MM.1S (cell line): ENCODE measurements around the gene MAGI1.

ENCODE experiments used
- DNase-seq: peaks from one replicate; pipeline ENCODE4 v3.0.0-alpha.2; 2015
- H2AFZ ChIP-seq: fragments of 300-600 bp; sonication (generic); 2 replicates; pipeline ENCODE4 v1.6.0; 2016; ENCODE audit warnings: antibody characterized with exemption, low read length
- H3F3A ChIP-seq: fragments of 300-600 bp; sonication (generic); 2 replicates; pipeline ENCODE4 v1.6.1; 2016; ENCODE audit warnings: mild to moderate bottlenecking, antibody characterized with exemption, low read length, moderate library complexity, mixed read lengths; ENCODE audit not compliant: insufficient read depth
- H3K27ac ChIP-seq: fragments of 300-600 bp; sonication (generic); 2 replicates; pipeline ENCODE4 v1.5.1; 2016; ENCODE audit warnings: mild to moderate bottlenecking, low read length
- H3K27me3 ChIP-seq: fragments of 300-600 bp; sonication (generic); replicated peaks from 2 replicates; pipeline ENCODE4 v1.6.0; 2016; ENCODE audit warnings: low read length; ENCODE audit not compliant: insufficient read depth
- H3K36me3 ChIP-seq: fragments of 300-600 bp; sonication (generic); replicated peaks from 2 replicates; pipeline ENCODE4 v1.6.1; 2016; ENCODE audit warnings: mild to moderate bottlenecking, low read length, mixed read lengths; ENCODE audit not compliant: insufficient read depth
- H3K4me1 ChIP-seq: fragments of 300-600 bp; sonication (generic); 2 replicates; pipeline ENCODE4 v1.6.1; 2016; ENCODE audit warnings: low read length, mixed read lengths
- H3K4me2 ChIP-seq: fragments of 300-600 bp; sonication (generic); 2 replicates; pipeline ENCODE4 v1.6.0; 2016; ENCODE audit warnings: low read depth, low read length
- H3K4me3 ChIP-seq: fragments of 300-600 bp; sonication (generic); 2 replicates; pipeline ENCODE4 v1.5.1; 2016; ENCODE audit warnings: low read length, mixed read lengths
- H3K79me2 ChIP-seq: fragments of 300-600 bp; sonication (generic); 2 replicates; pipeline ENCODE4 v1.6.1; 2016; ENCODE audit warnings: mixed run types, low read length, mixed read lengths
- H3K9ac ChIP-seq: fragments of 300-600 bp; sonication (generic); 2 replicates; pipeline ENCODE4 v1.6.1; 2016; ENCODE audit warnings: low read length, mixed read lengths
- H3K9me2 ChIP-seq: fragments of 300-600 bp; sonication (generic); replicated peaks from 2 replicates; pipeline ENCODE4 v1.6.1; 2016; ENCODE audit warnings: mild to moderate bottlenecking, low read length, mixed read lengths; ENCODE audit not compliant: insufficient read depth
- H3K9me3 ChIP-seq: fragments of 300-600 bp; sonication (generic); replicated peaks from 2 replicates; pipeline ENCODE4 v1.6.1; 2016; ENCODE audit warnings: mild to moderate bottlenecking, low read length, mixed read lengths; ENCODE audit not compliant: insufficient read depth
- H4K20me1 ChIP-seq: fragments of 300-600 bp; sonication (generic); 2 replicates; pipeline ENCODE4 v1.6.1; 2016; ENCODE audit warnings: mild to moderate bottlenecking, low read length, moderate library complexity, mixed read lengths; ENCODE audit not compliant: insufficient read depth
- CTCF ChIP-seq: fragments of 300-600 bp; sonication (generic); IDR thresholded peaks from 2 replicates; pipeline ENCODE4 v1.5.1; 2016; ENCODE audit warnings: antibody characterized with exemption, low read length, mixed read lengths
- EZH2 ChIP-seq: fragments of 300-600 bp; sonication (generic); optimal IDR thresholded peaks from 2 replicates; pipeline ENCODE3; 2017; ENCODE audit warnings: low read depth, mild to moderate bottlenecking, antibody characterized with exemption, low read length, mixed read lengths
- EZH2phosphoT487 ChIP-seq: fragments of 300-600 bp; sonication (generic); IDR thresholded peaks from 2 replicates; pipeline ENCODE4 v1.6.1; 2018; ENCODE audit warnings: antibody characterized with exemption, low read length

MAGI1 gene

GRCh38 chr3:65809641-65810150 lies 229.0 kb downstream of the MAGI1 start:
- Histone ChIP-seq H3K79me2 (no peaks in the 10 kb centered on the region), H3K4me2 (no peak overlapping the region), H3K9me3 (no peaks in the 10 kb centered on the region), H3K4me1 (no peaks in the 10 kb centered on the region), H3K27me3 (no peaks in the 10 kb centered on the region), H3K9me2 (no peaks in the 10 kb centered on the region), H3F3A (no peaks in the 10 kb centered on the region), H3K9ac (no peak overlapping the region), H3K36me3 (no peaks in the 10 kb centered on the region), H3K27ac (no peak overlapping the region), H4K20me1 (no peaks in the 10 kb centered on the region), H3K4me3 (no peak overlapping the region), H2AFZ (no peak overlapping the region)
- TF ChIP-seq EZH2: no peak
- TF ChIP-seq EZH2phosphoT487: no peak
- TF ChIP-seq CTCF: no peak
- no peak for DNase-seq

- Histone ChIP-seq H2AFZ (no peak overlapping the region), H3K9me2 (no peaks in the 10 kb centered on the region), H3K36me3 (no peaks in the 10 kb centered on the region), H3K9me3 (no peaks in the 10 kb centered on the region), H4K20me1 (no peaks in the 10 kb centered on the region), H3K27ac (no peak overlapping the region), H3F3A (no peaks in the 10 kb centered on the region), H3K79me2 (no peaks in the 10 kb centered on the region), H3K4me3 (no peak overlapping the region), H3K4me2 (no peak overlapping the region), H3K4me1 (no peaks in the 10 kb centered on the region), H3K27me3 (no peaks in the 10 kb centered on the region), H3K9ac (no peak overlapping the region)
- DNase-seq: no peak
- no peak for TF ChIP-seq EZH2phosphoT487
- no peak for TF ChIP-seq CTCF
- no peak for TF ChIP-seq EZH2
Observed at GRCh38 chr3:65808824-65809223, 229.9 kb downstream of the MAGI1 start.

GRCh38 chr3:65808407-65808806 lies 230.3 kb downstream of the MAGI1 start:
- Histone ChIP-seq H3K27me3 (no peaks in the 10 kb centered on the region), H3K36me3 (no peaks in the 10 kb centered on the region), H2AFZ (no peak overlapping the region), H3K9me2 (no peaks in the 10 kb centered on the region), H3K4me1 (no peaks in the 10 kb centered on the region), H3K27ac (no peak overlapping the region), H3K79me2 (no peaks in the 10 kb centered on the region), H3K4me2 (no peak overlapping the region), H3K9ac (no peak overlapping the region), H4K20me1 (no peaks in the 10 kb centered on the region), H3F3A (no peaks in the 10 kb centered on the region), H3K4me3 (no peak overlapping the region), H3K9me3 (no peaks in the 10 kb centered on the region)
- no peak for TF ChIP-seq EZH2
- no peak for TF ChIP-seq EZH2phosphoT487
- no peak for TF ChIP-seq CTCF
- no peak for DNase-seq

DNA sequence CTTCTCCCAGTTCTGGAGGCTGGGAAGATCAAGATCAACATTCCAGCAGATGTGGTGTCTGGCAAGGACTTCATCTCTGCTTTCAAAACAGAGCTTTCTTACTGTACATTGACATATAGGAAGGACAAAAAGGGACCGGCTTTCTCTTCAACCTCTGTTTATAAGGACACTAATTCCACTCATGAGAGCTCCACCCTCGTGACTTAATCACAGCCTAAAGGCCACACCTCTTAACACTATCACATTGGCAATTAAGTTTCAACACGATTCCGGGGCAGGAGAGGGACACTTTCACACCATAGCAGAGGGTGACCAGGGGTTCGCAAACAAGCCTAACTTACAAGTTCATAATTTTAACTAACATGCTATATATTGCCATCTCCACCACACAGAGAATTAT lies 231.5 kb downstream of the MAGI1 start:
- Histone ChIP-seq H3K9me3 (no peaks in the 10 kb centered on the region), H3K4me2 (no peak overlapping the region), H3K4me3 (no peak overlapping the region), H3K79me2 (no peaks in the 10 kb centered on the region), H3K9ac (no peak overlapping the region), H3F3A (no peaks in the 10 kb centered on the region), H4K20me1 (no peaks in the 10 kb centered on the region), H2AFZ (no peak overlapping the region), H3K36me3 (no peaks in the 10 kb centered on the region), H3K27me3 (no peaks in the 10 kb centered on the region), H3K27ac (no peak overlapping the region), H3K4me1 (no peaks in the 10 kb centered on the region), H3K9me2 (no peaks in the 10 kb centered on the region)
- no peak for DNase-seq
- TF ChIP-seq CTCF: no peak
- no peak for TF ChIP-seq EZH2phosphoT487
- no peak for TF ChIP-seq EZH2
